Mucosa of gallbladder (tissue), 1 donor: ENCODE results near the gene PGAP1. TPM values are rescaled to one million over a fixed set of nuclear protein-coding genes. Genes with fewer than 3 reads are reported as not detected.

ENCODE experiments used
- DNase-seq: peaks from one replicate; pipeline ENCODE4 v3.0.0-alpha.2; 2020; ENCODE audit warnings: low spot score
- total RNA-seq: library from RNA; stranded (reverse); gene quantifications from one replicate; pipeline ENCODE4 v1.2.1, GENCODE V29; 2021
- donor health status: DM: no; HTN: no; CAD: no.

The PGAP1 gene
- total RNA-seq, 1 donor from 2014 or later, result 6.8 TPM

GRCh38 chr2:196899976-196900375 lies 26.5 kb downstream of the PGAP1 start:
- DNase-seq, result no peak

DNA sequence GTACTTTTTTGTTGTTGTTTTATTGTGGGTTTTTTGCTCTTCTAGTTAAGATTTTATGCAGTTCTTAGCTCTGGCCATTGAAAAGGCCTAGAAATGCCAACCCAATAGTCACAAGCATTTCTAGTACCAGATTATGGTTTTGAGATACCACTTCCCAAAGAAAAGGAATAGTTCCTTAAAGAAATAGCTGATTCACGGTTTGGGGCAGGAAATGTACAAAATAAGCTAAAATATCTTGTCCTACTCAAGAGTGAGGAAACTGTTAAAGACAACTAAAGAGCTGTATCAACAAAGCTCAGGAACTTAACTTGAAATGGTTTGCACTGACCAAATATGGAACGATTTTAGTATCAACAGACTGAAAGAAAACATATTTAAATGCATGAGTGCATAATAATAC lies 35.4 kb downstream of the PGAP1 start:
- no peak for DNase-seq

- no peak for DNase-seq
These were observed 39.1 kb downstream of the PGAP1 start for GRCh38 chr2:196887431-196887830.

GRCh38 chr2:196884368-196884767 lies 42.1 kb downstream of the PGAP1 start:
- no peak for DNase-seq

DNA sequence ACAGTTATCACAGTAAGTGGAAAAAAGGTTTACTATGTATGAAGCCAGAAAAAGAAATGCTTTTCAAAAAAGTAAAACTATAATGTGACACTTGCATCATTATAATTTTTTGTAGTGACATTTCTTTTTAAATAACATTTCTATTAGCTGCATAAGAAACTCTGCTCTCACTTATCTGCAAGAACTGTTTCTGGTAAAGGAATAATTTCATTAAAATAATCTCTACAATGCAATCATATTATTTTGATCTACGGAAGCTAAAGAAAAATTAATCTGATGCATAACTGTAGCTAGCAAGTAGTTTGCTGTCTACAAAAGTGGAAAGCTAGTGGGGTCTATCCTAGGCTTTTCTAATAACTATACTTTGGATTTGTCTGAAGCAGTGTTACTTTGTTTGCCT lies 50.1 kb downstream of the PGAP1 start:
- DNase-seq, result no peak

- no peak for DNase-seq
These were observed 51.1 kb downstream of the PGAP1 start for GRCh38 chr2:196875414-196875813.

- no peak for DNase-seq
These were observed 53.0 kb downstream of the PGAP1 start for GRCh38 chr2:196873511-196873910.

DNA sequence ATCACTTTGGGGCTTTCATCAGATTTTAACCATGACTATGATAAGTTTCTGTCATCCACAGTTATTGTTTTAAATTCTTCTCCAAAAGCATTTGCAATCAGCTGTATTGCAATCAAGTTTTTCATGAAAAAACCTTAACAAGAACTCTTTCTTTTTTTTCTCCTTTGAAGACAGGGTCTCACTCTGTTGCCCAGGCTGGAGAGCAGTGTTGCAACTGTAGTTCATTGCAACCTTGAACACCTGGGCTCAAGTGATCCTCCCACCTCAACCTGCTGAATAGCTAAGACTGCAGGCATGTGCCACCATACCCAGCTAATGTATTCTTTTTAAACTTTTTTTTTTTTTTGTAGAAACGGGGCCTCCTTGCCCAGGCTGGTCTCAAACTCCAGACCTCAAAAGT lies 71.9 kb downstream of the PGAP1 start:
- DNase-seq, result no peak

- no peak for DNase-seq
These were observed 73.0 kb downstream of the PGAP1 start for GRCh38 chr2:196853301-196854087.

DNA sequence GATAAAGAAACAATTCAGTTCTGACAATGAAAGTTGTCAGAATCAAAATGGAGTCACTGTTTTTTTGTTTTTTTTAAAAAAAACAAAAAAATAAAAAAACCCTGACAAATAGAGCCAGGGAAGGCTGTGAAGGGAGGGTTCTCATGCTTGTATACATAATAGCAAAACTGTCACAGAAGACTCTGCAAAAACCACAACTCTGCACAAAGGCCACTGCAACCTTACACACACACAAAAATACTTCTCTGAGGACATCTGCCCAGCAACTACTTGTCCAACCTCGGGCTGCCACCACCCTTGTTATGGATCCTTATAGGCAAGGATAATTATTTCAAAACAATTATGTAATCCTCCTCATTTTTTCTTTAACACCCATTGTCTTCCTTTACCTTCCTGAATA lies 75.4 kb downstream of the PGAP1 start:
- no peak for DNase-seq

DNA sequence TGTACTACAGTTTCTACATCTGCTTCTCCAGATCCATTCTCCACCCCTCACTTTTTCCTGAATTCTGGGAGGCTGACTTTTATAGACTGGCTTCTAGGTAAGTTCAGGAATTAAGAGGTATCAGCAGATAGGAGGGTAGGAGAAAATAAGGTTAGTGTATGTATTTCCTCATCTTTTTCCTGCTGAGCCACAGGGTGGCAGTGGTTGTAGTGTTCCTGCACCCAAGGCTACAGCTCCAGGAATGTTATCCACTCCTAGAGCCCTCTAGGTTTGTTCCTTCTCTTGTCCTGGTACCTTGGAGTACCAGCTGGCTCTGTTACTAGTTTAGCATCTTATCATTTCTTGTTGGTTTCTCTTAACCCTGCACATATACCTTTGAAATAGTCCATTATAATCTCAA lies 76.6 kb downstream of the PGAP1 start:
- DNase-seq, result no peak

DNA sequence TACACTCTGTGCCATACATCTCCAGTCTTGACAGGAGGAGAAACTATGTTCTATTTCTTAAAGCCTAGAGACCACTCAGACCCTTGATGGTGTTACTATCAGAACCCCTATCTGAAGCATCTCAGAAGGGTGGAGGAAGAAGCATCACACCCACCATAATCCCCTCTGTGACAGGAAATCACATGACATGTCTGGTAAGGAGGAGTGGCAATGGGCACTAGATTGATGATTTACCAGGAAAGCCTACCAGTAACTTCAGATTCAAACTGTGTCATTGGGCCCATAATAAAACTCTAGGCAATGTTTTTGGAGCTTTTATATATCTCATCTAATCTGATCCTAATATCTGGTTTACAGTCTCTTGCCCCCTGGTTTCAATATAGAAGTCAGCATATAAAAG lies 80.2 kb downstream of the PGAP1 start:
- no peak for DNase-seq

DNA sequence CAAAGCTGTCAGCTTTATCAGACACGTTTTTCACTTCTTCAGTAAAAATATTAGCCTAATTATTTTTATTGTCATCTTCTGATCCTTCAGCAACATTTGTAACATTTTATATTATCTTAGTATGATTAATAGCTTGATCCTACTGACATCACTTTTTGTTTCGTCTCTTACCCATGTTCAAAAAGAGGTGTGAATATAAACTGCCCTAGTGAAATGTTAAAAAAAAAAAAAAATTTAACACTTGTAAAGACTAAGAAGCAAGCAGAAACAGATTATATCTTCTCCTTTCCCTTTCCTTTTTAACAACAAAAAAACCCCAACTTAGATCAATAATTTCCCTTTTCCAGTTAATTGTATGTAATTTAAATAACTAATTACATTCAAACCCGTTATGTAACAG lies 81.1 kb downstream of the PGAP1 start:
- no peak for DNase-seq

GRCh38 chr2:196840171-196840570 lies 86.3 kb downstream of the PGAP1 start:
- DNase-seq, result no peak

GRCh38 chr2:196839574-196839973 lies 86.9 kb downstream of the PGAP1 start:
- no peak for DNase-seq

DNA sequence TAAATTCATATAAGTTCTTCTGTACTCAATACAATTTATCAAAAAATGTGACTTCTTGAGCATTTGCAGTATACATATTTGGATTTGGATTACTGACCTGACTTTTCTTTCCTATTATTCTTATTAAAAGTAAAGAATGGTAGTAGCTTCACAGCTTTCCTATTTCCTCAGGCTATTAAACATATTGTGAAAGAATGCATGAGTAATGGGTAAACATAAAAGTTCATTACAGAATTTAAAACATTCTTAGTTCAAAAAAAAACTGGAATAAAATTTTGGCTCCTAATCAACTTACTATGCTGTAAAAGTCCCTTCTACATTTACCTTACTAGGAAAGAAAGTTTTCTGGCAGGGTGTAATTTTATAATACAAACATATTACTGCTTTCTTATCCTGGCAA lies 90.1 kb downstream of the PGAP1 start:
- no peak for DNase-seq

DNA sequence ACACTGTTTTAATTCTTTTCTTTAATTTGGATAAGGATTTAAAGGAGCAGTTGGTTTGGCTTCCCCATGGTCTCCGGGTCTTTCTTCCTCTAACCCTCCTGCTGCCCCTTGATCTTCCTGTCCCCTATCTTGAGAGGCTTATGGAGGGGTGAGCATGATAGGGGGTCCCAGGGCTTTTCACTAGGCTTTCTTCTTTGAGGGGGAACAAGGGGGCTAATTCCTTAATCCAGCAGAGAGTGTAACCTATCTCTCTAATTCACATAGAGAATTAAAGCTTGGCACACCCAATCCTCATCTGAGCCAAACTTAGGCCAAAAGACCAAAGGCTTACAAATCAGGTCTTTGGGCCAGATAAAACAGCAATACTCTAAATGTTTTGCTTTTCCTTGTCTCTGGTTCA lies 95.8 kb downstream of the PGAP1 start:
- no peak for DNase-seq

- DNase-seq, result no peak
These were observed 99.2 kb downstream of the PGAP1 start for GRCh38 chr2:196827356-196827755.

DNA sequence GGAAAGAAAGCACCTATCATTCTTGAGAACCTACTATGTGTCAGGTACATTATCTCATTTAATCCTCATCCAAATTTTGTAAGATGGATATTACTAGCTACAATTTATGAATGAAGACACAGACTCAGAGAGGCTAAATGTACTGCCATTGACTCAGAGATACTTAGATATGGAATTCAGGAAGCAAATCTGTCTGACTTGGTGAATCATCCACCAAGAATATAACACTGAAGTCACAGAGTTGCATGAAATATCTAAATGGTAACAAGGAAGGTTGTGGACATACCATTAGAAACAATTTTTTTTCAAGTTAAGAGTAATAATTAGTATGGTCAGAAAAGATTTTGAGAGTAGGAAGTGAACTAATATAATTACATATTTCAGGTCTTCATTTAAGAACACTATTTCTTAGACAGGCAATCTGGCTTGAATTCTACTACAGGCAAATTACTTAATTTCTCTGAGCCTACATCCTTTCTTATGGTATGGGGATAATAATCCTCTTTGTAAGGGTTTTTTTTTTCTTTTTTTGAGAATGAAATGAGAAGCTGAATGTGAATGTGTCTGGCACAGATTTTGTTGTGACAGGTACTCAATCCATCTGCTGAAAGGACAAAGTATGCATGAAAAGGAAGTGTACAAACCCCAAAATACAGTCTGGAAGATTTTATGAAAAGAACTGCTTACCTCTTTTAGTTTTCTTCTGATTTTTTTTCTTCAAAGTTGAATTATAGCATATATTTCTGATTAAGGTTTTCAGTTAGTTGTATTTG lies 102.6 kb downstream of the PGAP1 start:
- DNase-seq, result no peak

DNA sequence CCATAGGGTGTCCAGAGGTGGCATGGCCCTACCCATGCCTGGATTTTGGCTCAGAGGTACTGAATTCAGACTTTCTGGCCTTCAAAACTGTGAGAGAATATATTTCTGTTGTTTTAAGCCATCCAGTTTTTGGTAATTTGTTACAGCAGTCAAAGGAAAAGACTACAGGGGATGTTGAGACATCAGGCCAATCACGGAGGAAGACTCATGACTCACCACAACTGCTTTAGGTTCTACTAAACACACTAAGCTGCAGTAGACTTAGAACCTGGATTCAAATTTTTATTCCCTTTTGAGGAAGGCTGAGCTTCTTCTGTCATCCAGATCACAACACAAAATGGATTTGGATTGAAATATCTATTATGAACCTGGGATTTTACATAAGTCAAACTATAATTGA lies 105.3 kb downstream of the PGAP1 start:
- DNase-seq, result no peak

DNA sequence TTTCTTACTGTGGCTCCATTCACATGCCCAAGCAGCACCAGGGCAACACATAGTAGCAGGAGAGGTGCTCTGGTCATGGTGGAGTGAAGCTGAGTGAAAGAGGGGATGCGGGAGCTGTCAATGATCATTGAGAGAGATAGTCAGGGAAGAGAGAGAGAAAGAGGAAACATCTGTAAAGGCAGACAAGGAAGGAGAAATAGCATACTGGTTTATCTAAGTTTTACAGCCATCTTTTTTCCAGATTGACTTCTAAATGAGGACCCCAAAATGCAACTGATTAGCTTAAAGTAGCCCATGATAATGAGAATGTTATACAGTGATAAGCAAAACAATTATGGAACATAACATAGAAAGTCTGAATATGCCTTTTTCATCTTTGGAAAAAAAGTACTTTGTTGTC lies 117.2 kb downstream of the PGAP1 start, which contains the start of gene C2orf66:
TSS of gene C2orf66 (minus strand) at position 96 of the 400 bp plus-strand sequence. CDS start at position 77, 19 bp downstream.
- no peak for DNase-seq

- DNase-seq, result no peak
These were observed 118.3 kb downstream of the PGAP1 start for GRCh38 chr2:196808083-196808665.

DNA sequence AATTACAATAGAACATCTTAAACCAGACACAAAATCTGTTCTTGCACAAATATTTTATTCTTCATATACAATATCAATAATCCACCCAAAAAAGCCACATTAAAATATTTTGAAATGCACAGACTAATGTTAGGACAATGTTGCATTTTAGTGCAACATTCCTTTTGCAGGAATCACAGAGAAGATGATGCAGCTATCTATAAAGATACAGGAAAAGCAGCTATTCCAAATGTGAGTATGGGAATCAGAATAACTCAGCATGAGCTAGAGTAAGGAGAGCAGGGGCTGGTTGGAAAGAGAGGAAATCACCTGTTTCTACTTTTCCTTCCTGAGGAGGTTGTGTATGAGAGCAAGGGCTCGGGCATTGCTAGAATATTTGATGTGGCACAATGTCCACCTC lies 122.1 kb downstream of the PGAP1 start:
- DNase-seq, result no peak
